ENCODE data around the gene RIC3. TPM values are rescaled to one million over a fixed set of nuclear protein-coding genes. Genes with fewer than 3 reads are reported as not detected.

Gene RIC3
- total and polyA plus RNA-seq, 2 of the 8 experiments (the other 6 are each of a cell fraction or from before 2014, with no cell fraction given) = 6.4 to 15.5 TPM

DNA sequence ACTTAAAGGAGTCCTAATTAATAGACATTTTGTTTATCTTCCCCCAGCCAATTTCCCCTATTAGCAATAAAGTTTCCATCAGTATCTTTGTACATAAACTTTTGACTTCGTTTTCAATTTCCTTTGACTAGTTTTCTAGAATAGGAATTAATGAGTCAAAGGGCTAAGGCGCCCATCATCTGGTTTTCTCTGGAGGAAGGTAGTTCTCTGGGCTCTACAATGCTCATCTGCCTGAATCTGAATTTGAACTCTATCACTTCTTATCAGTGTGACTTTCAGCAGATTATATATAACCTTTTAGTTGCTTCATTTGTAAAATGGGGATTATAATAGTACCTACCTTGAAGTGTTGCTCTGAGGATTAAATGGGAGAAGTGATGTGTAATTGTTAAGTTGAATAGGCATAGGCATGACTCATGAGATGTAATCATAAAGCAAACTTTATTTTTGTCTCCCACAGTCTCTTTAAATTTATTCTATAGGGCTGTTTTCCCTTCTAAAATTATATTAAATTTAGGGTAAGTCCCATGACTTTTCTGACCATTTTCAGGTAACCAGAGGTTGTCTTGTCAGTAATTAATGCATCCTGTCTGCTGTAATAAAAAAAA is 93.6 kb downstream of the RIC3 start (continued):
- TF ChIP-seq, protein P1, sequence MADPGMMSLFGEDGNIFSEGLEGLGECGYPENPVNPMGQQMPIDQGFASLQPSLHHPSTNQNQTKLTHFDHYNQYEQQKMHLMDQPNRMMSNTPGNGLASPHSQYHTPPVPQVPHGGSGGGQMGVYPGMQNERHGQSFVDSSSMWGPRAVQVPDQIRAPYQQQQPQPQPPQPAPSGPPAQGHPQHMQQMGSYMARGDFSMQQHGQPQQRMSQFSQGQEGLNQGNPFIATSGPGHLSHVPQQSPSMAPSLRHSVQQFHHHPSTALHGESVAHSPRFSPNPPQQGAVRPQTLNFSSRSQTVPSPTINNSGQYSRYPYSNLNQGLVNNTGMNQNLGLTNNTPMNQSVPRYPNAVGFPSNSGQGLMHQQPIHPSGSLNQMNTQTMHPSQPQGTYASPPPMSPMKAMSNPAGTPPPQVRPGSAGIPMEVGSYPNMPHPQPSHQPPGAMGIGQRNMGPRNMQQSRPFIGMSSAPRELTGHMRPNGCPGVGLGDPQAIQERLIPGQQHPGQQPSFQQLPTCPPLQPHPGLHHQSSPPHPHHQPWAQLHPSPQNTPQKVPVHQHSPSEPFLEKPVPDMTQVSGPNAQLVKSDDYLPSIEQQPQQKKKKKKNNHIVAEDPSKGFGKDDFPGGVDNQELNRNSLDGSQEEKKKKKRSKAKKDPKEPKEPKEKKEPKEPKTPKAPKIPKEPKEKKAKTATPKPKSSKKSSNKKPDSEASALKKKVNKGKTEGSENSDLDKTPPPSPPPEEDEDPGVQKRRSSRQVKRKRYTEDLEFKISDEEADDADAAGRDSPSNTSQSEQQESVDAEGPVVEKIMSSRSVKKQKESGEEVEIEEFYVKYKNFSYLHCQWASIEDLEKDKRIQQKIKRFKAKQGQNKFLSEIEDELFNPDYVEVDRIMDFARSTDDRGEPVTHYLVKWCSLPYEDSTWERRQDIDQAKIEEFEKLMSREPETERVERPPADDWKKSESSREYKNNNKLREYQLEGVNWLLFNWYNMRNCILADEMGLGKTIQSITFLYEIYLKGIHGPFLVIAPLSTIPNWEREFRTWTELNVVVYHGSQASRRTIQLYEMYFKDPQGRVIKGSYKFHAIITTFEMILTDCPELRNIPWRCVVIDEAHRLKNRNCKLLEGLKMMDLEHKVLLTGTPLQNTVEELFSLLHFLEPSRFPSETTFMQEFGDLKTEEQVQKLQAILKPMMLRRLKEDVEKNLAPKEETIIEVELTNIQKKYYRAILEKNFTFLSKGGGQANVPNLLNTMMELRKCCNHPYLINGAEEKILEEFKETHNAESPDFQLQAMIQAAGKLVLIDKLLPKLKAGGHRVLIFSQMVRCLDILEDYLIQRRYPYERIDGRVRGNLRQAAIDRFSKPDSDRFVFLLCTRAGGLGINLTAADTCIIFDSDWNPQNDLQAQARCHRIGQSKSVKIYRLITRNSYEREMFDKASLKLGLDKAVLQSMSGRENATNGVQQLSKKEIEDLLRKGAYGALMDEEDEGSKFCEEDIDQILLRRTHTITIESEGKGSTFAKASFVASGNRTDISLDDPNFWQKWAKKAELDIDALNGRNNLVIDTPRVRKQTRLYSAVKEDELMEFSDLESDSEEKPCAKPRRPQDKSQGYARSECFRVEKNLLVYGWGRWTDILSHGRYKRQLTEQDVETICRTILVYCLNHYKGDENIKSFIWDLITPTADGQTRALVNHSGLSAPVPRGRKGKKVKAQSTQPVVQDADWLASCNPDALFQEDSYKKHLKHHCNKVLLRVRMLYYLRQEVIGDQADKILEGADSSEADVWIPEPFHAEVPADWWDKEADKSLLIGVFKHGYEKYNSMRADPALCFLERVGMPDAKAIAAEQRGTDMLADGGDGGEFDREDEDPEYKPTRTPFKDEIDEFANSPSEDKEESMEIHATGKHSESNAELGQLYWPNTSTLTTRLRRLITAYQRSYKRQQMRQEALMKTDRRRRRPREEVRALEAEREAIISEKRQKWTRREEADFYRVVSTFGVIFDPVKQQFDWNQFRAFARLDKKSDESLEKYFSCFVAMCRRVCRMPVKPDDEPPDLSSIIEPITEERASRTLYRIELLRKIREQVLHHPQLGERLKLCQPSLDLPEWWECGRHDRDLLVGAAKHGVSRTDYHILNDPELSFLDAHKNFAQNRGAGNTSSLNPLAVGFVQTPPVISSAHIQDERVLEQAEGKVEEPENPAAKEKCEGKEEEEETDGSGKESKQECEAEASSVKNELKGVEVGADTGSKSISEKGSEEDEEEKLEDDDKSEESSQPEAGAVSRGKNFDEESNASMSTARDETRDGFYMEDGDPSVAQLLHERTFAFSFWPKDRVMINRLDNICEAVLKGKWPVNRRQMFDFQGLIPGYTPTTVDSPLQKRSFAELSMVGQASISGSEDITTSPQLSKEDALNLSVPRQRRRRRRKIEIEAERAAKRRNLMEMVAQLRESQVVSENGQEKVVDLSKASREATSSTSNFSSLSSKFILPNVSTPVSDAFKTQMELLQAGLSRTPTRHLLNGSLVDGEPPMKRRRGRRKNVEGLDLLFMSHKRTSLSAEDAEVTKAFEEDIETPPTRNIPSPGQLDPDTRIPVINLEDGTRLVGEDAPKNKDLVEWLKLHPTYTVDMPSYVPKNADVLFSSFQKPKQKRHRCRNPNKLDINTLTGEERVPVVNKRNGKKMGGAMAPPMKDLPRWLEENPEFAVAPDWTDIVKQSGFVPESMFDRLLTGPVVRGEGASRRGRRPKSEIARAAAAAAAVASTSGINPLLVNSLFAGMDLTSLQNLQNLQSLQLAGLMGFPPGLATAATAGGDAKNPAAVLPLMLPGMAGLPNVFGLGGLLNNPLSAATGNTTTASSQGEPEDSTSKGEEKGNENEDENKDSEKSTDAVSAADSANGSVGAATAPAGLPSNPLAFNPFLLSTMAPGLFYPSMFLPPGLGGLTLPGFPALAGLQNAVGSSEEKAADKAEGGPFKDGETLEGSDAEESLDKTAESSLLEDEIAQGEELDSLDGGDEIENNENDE (IDR thresholded peaks at IDR 0.05; ENCODE audit: insufficient replicate concordance, low read length) = no peak
- no peak for TF ChIP-seq SUZ12 (IDR thresholded peaks at IDR 0.05; ENCODE audit: low read length)
- TF ChIP-seq, protein P2, sequence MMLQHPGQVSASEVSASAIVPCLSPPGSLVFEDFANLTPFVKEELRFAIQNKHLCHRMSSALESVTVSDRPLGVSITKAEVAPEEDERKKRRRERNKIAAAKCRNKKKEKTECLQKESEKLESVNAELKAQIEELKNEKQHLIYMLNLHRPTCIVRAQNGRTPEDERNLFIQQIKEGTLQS (IDR thresholded peaks at IDR 0.05; ENCODE audit: insufficient read depth, low read depth, low read length) = no peak
- no peak for TF ChIP-seq ZNF274 (IDR thresholded peaks at IDR 0.05; ENCODE audit: borderline replicate concordance, extremely low read depth, low read length)
- no peak for TF ChIP-seq ATF2 (IDR thresholded peaks at IDR 0.05; ENCODE audit: low read length)
- TF ChIP-seq PHF8 (conservative IDR thresholded peaks at IDR 0.05; ENCODE audit: low read depth, low read length) = no peak
- no peak for TF ChIP-seq RXRA (IDR thresholded peaks at IDR 0.05; ENCODE audit: insufficient read depth, low read depth, low read length)
- no peak for TF ChIP-seq MAFK (IDR thresholded peaks at IDR 0.05; ENCODE audit: low read depth, low read length)
